Coronary artery (tissue), 2 donors: ENCODE data around the gene PPFIA2.

Source experiments
- DNase-seq: peaks from one replicate; pipeline ENCODE4 v3.0.0-alpha.2; 2017; ENCODE audit warnings: low spot score
- H3K27ac ChIP-seq, 2 donors: fragments of 200-600 bp; sonication (generic); one replicate each; pipeline ENCODE4 v1.5.1; 2016 to 2019
- H3K4me3 ChIP-seq: fragments of 200-600 bp; sonication (generic); 2 replicates; pipeline ENCODE4 v1.5.1; 2016; ENCODE audit warnings: mild to moderate bottlenecking, moderate library complexity
- TF ChIP-seq, protein P1 (sequence below): fragments of 200-600 bp; sonication (generic); IDR thresholded peaks from one replicate; pipeline ENCODE4 v1.5.1; 2019; ENCODE audit warnings: antibody characterized with exemption

PPFIA2 gene

DNA sequence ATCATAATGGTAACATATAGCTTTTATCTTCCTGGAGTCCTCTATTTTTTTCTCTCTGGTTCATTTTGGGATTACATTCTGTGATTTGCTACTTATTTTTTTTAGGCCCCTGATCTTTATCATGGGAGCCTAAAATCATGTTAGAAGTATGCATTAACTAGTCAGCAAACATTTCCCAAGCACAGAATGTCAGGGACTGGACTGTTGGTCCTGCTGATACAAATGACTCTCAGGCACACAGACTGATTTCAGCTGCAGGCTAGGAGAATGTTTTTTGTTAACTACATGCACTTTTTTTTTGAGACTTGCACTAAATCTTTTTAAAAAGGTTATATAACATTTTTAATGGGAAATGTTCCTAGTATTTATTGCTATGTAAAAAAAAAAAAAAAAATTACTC, 550.1 kb downstream of the PPFIA2 start:
- H3K27ac ChIP-seq, result no peak overlapping the region
- TF ChIP-seq, protein P1, sequence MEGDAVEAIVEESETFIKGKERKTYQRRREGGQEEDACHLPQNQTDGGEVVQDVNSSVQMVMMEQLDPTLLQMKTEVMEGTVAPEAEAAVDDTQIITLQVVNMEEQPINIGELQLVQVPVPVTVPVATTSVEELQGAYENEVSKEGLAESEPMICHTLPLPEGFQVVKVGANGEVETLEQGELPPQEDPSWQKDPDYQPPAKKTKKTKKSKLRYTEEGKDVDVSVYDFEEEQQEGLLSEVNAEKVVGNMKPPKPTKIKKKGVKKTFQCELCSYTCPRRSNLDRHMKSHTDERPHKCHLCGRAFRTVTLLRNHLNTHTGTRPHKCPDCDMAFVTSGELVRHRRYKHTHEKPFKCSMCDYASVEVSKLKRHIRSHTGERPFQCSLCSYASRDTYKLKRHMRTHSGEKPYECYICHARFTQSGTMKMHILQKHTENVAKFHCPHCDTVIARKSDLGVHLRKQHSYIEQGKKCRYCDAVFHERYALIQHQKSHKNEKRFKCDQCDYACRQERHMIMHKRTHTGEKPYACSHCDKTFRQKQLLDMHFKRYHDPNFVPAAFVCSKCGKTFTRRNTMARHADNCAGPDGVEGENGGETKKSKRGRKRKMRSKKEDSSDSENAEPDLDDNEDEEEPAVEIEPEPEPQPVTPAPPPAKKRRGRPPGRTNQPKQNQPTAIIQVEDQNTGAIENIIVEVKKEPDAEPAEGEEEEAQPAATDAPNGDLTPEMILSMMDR, result no peak
- no peak for DNase-seq
- H3K4me3 ChIP-seq, result no peak overlapping the region

DNA sequence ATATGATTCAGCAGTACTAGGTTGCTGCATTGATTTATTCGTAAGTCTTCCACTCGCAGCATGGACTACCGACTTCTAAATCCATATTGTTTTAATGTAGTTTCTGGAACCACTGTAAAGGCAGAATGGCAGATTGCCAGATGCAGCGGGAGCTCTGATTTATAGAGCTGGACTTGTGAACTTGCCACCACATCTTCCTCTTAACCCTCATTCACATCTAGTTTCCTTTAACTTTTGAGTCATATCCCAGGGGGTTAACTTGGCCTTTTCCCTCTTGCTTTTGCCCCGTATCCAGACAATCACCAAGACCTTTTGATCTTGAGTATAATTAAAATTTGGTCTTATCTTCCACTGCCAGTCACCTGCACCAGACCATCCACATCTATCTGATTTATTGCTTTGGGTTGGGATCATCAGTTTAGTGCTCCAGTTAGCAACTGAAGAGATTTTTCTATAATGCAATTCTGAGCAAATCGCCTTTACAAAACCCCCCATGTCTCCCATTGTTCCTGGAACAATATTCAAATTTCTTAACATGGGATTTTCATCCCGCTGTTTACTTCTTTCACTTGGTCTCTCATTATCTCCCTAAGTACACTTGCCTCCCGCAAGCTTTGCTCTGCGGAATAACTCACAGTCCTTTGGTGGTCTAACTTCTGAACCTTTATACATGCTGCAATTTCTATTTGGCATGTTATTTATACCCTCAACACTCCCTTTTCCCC, 550.8 kb downstream of the PPFIA2 start:
- TF ChIP-seq, protein P1, result no peak
- no peak overlapping the region for H3K27ac ChIP-seq
- H3K4me3 ChIP-seq, result no peak overlapping the region
- DNase-seq, result no peak
